DOHH2 (cell line): ENCODE results near the gene SLC6A12.
"Not testable (repeated sequence)": the region's sequence is repeated elsewhere in the genome, so short reads cannot be mapped to it uniquely, and the experiment has no call there.

ENCODE experiments used
- H3F3A ChIP-seq: fragments of 200-600 bp; sonication (generic), shearing (Covaris generic); 2 replicates; pipeline ENCODE4 v1.6.0; 2016; ENCODE audit warnings: antibody characterized with exemption, mild to moderate bottlenecking; ENCODE audit not compliant: control insufficient read depth, insufficient read depth
- H3K27ac ChIP-seq: fragments of 200-600 bp; sonication (generic); 2 replicates; pipeline ENCODE4 v1.5.1; 2014; ENCODE audit warnings: low read depth, mild to moderate bottlenecking, low read length, moderate library complexity
- H3K27me3 ChIP-seq: fragments of 200-600 bp; sonication (generic); 2 replicates; pipeline ENCODE4 v1.6.1; 2014; ENCODE audit warnings: mild to moderate bottlenecking, low read length, mixed read lengths; ENCODE audit not compliant: control insufficient read depth
- H3K36me3 ChIP-seq: fragments of 200-600 bp; sonication (generic); 2 replicates; pipeline ENCODE4 v1.6.1; 2014; ENCODE audit warnings: mild to moderate bottlenecking, low read length, moderate library complexity, mixed read lengths; ENCODE audit not compliant: control insufficient read depth
- H3K4me1 ChIP-seq: fragments of 200-600 bp; sonication (generic); 2 replicates; pipeline ENCODE4 v1.6.1; 2014; ENCODE audit warnings: mild to moderate bottlenecking, low read length, mixed read lengths; ENCODE audit not compliant: control insufficient read depth
- H3K4me2 ChIP-seq: fragments of 200-600 bp; sonication (generic); 2 replicates; pipeline ENCODE4 v1.6.0; 2014; ENCODE audit warnings: mild to moderate bottlenecking, low read length, moderate library complexity
- H3K4me3 ChIP-seq: fragments of 200-600 bp; sonication (generic); 2 replicates; pipeline ENCODE4 v1.5.1; 2014; ENCODE audit warnings: mild to moderate bottlenecking, low read length, mixed read lengths
- H3K79me2 ChIP-seq: fragments of 200-600 bp; sonication (generic); 2 replicates; pipeline ENCODE4 v1.6.1; 2014; ENCODE audit warnings: mild to moderate bottlenecking, low read length, mixed read lengths; ENCODE audit not compliant: control insufficient read depth
- H3K9me2 ChIP-seq: fragments of 200-600 bp; sonication (generic); replicated peaks from 2 replicates; pipeline ENCODE4 v1.6.1; 2014; ENCODE audit warnings: mild to moderate bottlenecking, low read length, mixed read lengths; ENCODE audit not compliant: control insufficient read depth
- H3K9me3 ChIP-seq: fragments of 200-600 bp; sonication (generic); 2 replicates; pipeline ENCODE4 v1.6.1; 2014; ENCODE audit warnings: antibody characterized with exemption, low read length, mixed read lengths; ENCODE audit not compliant: control insufficient read depth, insufficient read depth
- H4K20me1 ChIP-seq: fragments of 200-600 bp; sonication (generic); 2 replicates; pipeline ENCODE4 v1.6.0; 2014; ENCODE audit warnings: low read depth, mild to moderate bottlenecking, antibody characterized with exemption, low read length, moderate library complexity; ENCODE audit not compliant: control insufficient read depth, insufficient read depth
- EZH2phosphoT487 ChIP-seq: fragments of 200-600 bp; sonication (generic); IDR thresholded peaks from 2 replicates; pipeline ENCODE4 v1.6.1; 2017; ENCODE audit warnings: borderline replicate concordance, mild to moderate bottlenecking, antibody characterized with exemption, low read length, moderate library complexity, mixed read lengths
- TF ChIP-seq, protein P1 (sequence below): fragments of 200-600 bp; sonication (generic); IDR thresholded peaks from one replicate; pipeline ENCODE4 v1.5.1; 2014; ENCODE audit warnings: antibody characterized with exemption, mild to moderate bottlenecking, low read depth, low read length; ENCODE audit not compliant: poor library complexity, severe bottlenecking

Gene SLC6A12

GRCh38 chr12:188910-189621 lies 24.9 kb downstream of the SLC6A12 start:
- no peaks in the 10 kb centered on the region for H3K4me1 ChIP-seq
- H3K27me3 ChIP-seq, result no peaks in the 10 kb centered on the region
- no peak overlapping the region for H3K4me3 ChIP-seq
- no peaks in the 10 kb centered on the region for H3K36me3 ChIP-seq
- H3F3A ChIP-seq, result no peaks in the 10 kb centered on the region
- H3K4me2 ChIP-seq, result no peak overlapping the region
- H3K79me2 ChIP-seq, result no peaks in the 10 kb centered on the region
- TF ChIP-seq, protein P1, sequence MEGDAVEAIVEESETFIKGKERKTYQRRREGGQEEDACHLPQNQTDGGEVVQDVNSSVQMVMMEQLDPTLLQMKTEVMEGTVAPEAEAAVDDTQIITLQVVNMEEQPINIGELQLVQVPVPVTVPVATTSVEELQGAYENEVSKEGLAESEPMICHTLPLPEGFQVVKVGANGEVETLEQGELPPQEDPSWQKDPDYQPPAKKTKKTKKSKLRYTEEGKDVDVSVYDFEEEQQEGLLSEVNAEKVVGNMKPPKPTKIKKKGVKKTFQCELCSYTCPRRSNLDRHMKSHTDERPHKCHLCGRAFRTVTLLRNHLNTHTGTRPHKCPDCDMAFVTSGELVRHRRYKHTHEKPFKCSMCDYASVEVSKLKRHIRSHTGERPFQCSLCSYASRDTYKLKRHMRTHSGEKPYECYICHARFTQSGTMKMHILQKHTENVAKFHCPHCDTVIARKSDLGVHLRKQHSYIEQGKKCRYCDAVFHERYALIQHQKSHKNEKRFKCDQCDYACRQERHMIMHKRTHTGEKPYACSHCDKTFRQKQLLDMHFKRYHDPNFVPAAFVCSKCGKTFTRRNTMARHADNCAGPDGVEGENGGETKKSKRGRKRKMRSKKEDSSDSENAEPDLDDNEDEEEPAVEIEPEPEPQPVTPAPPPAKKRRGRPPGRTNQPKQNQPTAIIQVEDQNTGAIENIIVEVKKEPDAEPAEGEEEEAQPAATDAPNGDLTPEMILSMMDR, result peak; percentile 40
- TF ChIP-seq EZH2phosphoT487, result no peak
- H4K20me1 ChIP-seq, result no peaks in the 10 kb centered on the region
- no peaks in the 10 kb centered on the region for H3K9me2 ChIP-seq
- no peak overlapping the region for H3K27ac ChIP-seq
- H3K9me3 ChIP-seq, result no peaks in the 10 kb centered on the region; the same call in 1 of the 2 replicates

- not testable (repeated sequence) for H3K36me3 ChIP-seq, H3K9me2 ChIP-seq, H3K9me3 ChIP-seq, H3K4me2 ChIP-seq, H3K4me1 ChIP-seq, H3F3A ChIP-seq, H3K27me3 ChIP-seq, H4K20me1 ChIP-seq, H3K4me3 ChIP-seq, H3K27ac ChIP-seq, H3K79me2 ChIP-seq
Observed at GRCh38 chr12:187986-188909, 25.7 kb downstream of the SLC6A12 start.

- H3F3A ChIP-seq, result no peaks in the 10 kb centered on the region
- TF ChIP-seq, protein P1, result no peak
- TF ChIP-seq EZH2phosphoT487, result no peak
- no peaks in the 10 kb centered on the region for H3K79me2 ChIP-seq
Observed at GRCh38 chr12:186006-186625, 27.8 kb downstream of the SLC6A12 start.

More at GRCh38 chr12:186006-186625, 27.8 kb downstream of the SLC6A12 start:
- Histone ChIP-seq H3K9me3 (no peaks in the 10 kb centered on the region; the same call in 1 of the 2 replicates), H3K36me3 (no peaks in the 10 kb centered on the region), H3K27ac (no peak overlapping the region), H3K4me1 (no peaks in the 10 kb centered on the region), H3K4me3 (no peak overlapping the region), H3K27me3 (no peaks in the 10 kb centered on the region), H4K20me1 (no peaks in the 10 kb centered on the region), H3K9me2 (no peaks in the 10 kb centered on the region), H3K4me2 (no peak overlapping the region)
